Esophagus squamous epithelium (tissue), 4 donors: ENCODE results near the gene ACSS2.

Experiments used
- CTCF ChIP-seq, 6 experiments: fragments of 450-650 bp in 4 of 6; fragments of 200-600 bp in 2 of 6; sonication (generic) in 2 of 6; IDR thresholded peaks; one replicate each; pipeline ENCODE4 v1.5.1; 2016 to 2019; ENCODE audit warnings: antibody characterized with exemption in 6 of 6, mild to moderate bottlenecking in 4 of 6, moderate library complexity in 4 of 6
- POLR2A ChIP-seq, 4 donors: fragments of 450-650 bp; IDR thresholded peaks; one replicate each; pipeline ENCODE4 v1.6.1; 2017; ENCODE audit warnings: antibody characterized with exemption in 4 of 4, mild to moderate bottlenecking in 4 of 4, moderate library complexity in 3 of 4

- TF ChIP-seq CTCF (IDR thresholded peaks at IDR 0.05) (no peak), POLR2A (IDR thresholded peaks at IDR 0.05) (no peak)
Observed at GRCh38 chr20:34953960-34954359, 77.5 kb downstream of the ACSS2 start.
